Measurements from ENCODE around the gene PRDX4.
A peak's percentile ranks its signal among the peaks of the same experiment; 100 is the strongest.

The PRDX4 gene

DNA sequence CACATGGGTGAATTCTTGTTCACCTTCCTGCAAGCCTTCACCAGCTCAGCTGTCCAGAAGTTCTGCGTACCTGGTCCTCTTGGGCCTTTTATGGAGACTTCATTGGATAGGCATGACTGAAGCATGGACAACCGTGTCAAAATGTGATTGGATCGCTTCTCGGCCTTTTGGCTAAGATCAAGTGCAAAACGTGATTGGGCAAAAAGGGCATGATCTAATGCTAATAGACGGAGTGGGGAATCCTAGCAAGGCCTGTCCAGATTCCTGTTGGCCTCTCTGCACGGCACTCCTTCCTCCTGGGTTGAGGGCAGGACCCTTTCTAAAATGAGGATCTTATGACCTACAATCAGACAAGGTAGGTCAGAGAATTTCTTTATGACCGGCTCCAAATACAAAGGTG is 24.9 kb downstream of the PRDX4 start:
- no peaks in the 10 kb centered on the region for H3K27me3 Mint-ChIP-seq (ENCODE audit: low read depth, poor library complexity)
- no peak overlapping the region for H3K27ac Mint-ChIP-seq
- peaks cover 1% of the 10 kb centered on the region for H3K36me3 Mint-ChIP-seq (ENCODE audit: low read depth)
- TF ChIP-seq, protein P1, sequence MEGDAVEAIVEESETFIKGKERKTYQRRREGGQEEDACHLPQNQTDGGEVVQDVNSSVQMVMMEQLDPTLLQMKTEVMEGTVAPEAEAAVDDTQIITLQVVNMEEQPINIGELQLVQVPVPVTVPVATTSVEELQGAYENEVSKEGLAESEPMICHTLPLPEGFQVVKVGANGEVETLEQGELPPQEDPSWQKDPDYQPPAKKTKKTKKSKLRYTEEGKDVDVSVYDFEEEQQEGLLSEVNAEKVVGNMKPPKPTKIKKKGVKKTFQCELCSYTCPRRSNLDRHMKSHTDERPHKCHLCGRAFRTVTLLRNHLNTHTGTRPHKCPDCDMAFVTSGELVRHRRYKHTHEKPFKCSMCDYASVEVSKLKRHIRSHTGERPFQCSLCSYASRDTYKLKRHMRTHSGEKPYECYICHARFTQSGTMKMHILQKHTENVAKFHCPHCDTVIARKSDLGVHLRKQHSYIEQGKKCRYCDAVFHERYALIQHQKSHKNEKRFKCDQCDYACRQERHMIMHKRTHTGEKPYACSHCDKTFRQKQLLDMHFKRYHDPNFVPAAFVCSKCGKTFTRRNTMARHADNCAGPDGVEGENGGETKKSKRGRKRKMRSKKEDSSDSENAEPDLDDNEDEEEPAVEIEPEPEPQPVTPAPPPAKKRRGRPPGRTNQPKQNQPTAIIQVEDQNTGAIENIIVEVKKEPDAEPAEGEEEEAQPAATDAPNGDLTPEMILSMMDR (IDR thresholded peaks at IDR 0.05): no peak
- no peak for DNase-seq
- peaks cover 6% of the 10 kb centered on the region for H3K4me1 Mint-ChIP-seq
- H3K4me3 Mint-ChIP-seq: no peak overlapping the region
- H3K9me3 Mint-ChIP-seq: no peaks in the 10 kb centered on the region

DNA sequence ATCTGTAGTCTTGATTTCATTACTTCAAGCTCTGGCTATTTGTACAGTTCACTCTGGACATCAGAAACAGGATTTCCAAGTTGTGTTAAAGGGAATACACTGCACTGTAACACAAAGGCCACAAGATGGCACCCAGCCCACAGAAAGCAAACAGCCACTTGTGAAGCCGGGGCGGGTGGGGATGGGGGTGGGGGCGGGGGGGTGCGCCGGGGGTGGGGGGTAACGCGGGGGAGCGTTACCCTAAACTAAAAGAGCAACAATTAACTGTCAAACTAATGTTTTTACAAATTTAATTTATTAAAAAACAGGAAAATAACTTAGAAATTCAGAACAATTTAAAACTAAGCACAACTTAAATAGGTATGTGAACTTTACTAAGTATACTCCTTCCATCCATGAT is 27.3 kb downstream of the PRDX4 start:
- Mint-ChIP-seq H3K9me3 (no peaks in the 10 kb centered on the region), H3K27me3 (ENCODE audit: low read depth, poor library complexity) (no peaks in the 10 kb centered on the region), H3K36me3 (ENCODE audit: low read depth) (no peaks in the 10 kb centered on the region), H3K4me1 (peaks cover 6% of the 10 kb centered on the region), H3K4me3 (no peak overlapping the region), H3K27ac (no peak overlapping the region)
- TF ChIP-seq, protein P1 (IDR thresholded peaks at IDR 0.05): peak; percentile 50
- peak; percentile 44 for DNase-seq

DNA sequence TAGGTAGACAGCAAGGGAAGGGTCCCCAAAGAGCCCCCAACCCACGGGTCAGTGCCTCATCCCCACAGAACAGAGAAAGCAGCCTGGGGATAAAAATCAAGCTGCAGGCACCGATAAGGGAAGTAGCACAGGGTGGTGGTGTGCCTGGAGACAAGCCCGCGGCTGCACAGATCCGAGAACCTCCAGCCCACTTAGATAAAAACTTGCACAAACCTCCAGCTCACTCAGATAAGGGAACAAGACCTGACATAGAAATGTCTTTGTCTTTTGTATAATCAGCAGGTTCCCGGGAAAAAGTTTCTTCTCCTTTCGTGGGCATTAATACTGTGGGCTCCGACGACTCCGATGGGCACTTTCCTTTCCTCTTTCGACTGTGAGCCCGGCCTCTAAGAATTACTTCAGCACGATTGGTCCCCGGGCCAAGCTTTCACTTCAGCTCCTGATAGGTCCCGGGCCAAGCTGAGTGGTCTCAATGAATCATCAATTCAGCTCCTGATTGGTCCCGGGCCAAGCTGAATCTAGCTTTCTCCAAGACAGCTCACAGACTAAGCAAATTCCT is 32.4 kb downstream of the PRDX4 start:
- TF ChIP-seq, protein P1 (IDR thresholded peaks at IDR 0.05): no peak
- Mint-ChIP-seq H3K27ac (peak overlapping the region; percentile 45), H3K9me3 (peaks cover 3% of the 10 kb centered on the region), H3K4me3 (no peak overlapping the region), H3K36me3 (ENCODE audit: low read depth) (peaks cover 34% of the 10 kb centered on the region), H3K4me1 (no peaks in the 10 kb centered on the region), H3K27me3 (ENCODE audit: low read depth, poor library complexity) (no peaks in the 10 kb centered on the region)
- no peak for DNase-seq

DNA sequence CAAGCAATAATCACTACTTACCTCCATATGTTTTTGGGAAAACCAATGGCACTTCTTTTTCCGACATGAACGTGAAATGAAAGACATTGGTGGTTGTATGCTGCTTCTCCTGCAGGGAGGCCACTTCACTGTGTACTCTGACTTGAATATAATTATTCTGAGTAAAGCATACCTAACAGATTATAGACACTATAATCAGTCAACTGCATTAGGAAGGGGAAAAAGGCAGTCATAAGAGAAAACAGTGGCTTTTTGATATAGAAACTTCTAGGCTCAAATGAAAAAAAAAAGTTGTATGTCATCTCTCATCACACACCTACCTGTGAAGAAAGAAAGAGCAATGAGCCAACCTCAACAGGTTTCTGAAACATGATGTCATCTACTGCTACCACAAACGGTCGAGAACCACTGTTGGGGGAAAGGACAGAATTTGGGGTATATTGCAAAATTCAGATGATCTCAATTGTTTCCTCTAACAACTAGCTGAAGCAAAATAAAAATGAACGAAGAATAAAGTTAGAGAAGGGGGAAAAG is 37.4 kb downstream of the PRDX4 start:
- H3K36me3 Mint-ChIP-seq (ENCODE audit: low read depth): peaks cover 60% of the 10 kb centered on the region
- no peak for DNase-seq
- H3K9me3 Mint-ChIP-seq: peaks cover 3% of the 10 kb centered on the region
- no peaks in the 10 kb centered on the region for H3K4me1 Mint-ChIP-seq
- H3K27ac Mint-ChIP-seq: no peak overlapping the region
- no peaks in the 10 kb centered on the region for H3K27me3 Mint-ChIP-seq (ENCODE audit: low read depth, poor library complexity)
- no peak overlapping the region for H3K4me3 Mint-ChIP-seq
- TF ChIP-seq, protein P1 (IDR thresholded peaks at IDR 0.05): no peak

DNA sequence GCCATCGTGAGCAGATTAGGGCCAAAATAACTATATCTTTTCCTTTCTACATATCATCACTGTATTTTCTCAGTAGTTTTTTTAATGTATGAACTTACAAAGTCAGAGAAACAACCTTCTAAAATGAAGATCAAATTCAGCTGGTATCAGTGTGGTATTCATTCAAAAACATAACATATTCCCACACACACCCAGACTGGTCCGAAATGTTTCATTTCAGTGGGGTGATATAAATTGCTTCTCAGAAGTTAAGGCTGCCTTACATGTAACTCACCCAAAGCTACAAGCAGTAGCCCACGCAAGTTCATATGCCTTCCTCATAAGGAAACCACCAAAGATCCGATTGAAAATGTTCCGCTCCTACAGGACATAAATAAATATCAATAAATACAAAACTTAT is 37.9 kb downstream of the PRDX4 start:
- H3K27ac Mint-ChIP-seq: no peak overlapping the region
- H3K4me1 Mint-ChIP-seq: no peaks in the 10 kb centered on the region

More for the DNA sequence above, 37.9 kb downstream of the PRDX4 start:
- Mint-ChIP-seq H3K27me3 (ENCODE audit: low read depth, poor library complexity) (no peaks in the 10 kb centered on the region), H3K9me3 (peaks cover 3% of the 10 kb centered on the region), H3K4me3 (no peak overlapping the region), H3K36me3 (ENCODE audit: low read depth) (peaks cover 56% of the 10 kb centered on the region)
- TF ChIP-seq, protein P1 (IDR thresholded peaks at IDR 0.05): no peak
- DNase-seq: no peak

Measured in nephron progenitor cell (in vitro differentiated cells).